Measurements from ENCODE around the gene UBIAD1.
A peak's percentile ranks its signal among the peaks of the same experiment; 100 is the strongest.
"Not testable (repeated sequence)": the region's sequence is repeated elsewhere in the genome, so short reads cannot be mapped to it uniquely, and the experiment has no call there.

UBIAD1 gene

GRCh38 chr1:11289064-11289463 is 16.1 kb downstream of the UBIAD1 start:
- DNase-seq (ENCODE audit: low read depth, low spot score) = no peak
- Histone ChIP-seq H3K4me3 (ENCODE audit: insufficient read length, low read depth) (no peak overlapping the region), H3K9ac (ENCODE audit: insufficient read length, low read depth) (no peak overlapping the region), H3K27me3 (ENCODE audit: insufficient read depth, insufficient read length) (no peaks in the 10 kb centered on the region), H3K36me3 (ENCODE audit: insufficient read depth, insufficient read length, low read length) (peaks cover 26% of the 10 kb centered on the region), H3K9me3 (ENCODE audit: insufficient read depth, low read length) (no peaks in the 10 kb centered on the region), H3K4me1 (ENCODE audit: insufficient read depth, insufficient read length) (peaks cover 13% of the 10 kb centered on the region)
- TF ChIP-seq YY1 (IDR thresholded peaks at IDR 0.05; ENCODE audit: insufficient read depth, insufficient read length) (no peak), ZNF274 (IDR thresholded peaks at IDR 0.05; ENCODE audit: low read depth, low read length) (no peak), SUZ12 (IDR thresholded peaks at IDR 0.05; ENCODE audit: extremely low read depth, insufficient read depth, insufficient read length) (no peak)

DNA sequence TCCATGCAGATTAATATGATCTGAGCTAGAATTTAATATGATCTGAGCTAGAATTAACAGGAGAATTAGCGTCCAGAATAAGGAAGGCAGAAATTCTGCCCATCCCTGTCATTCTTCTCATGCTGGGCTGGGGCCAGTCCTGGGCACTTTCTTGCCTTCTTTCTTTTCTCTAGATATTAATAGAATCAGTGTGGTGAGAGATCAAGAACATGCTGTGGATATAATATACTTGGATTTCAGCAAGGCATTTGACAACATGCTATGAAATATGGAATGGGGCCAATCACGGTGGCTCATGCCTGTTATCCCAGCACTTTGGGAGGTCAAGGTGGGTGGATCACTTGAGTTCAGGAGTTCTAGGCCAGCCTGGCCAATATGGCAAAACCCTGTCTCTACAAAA is 18.1 kb downstream of the UBIAD1 start:
- Histone ChIP-seq H3K4me1 (ENCODE audit: insufficient read depth, insufficient read length) (peaks cover 4% of the 10 kb centered on the region), H3K36me3 (ENCODE audit: insufficient read depth, insufficient read length, low read length) (peaks cover 31% of the 10 kb centered on the region), H3K27me3 (ENCODE audit: insufficient read depth, insufficient read length) (no peaks in the 10 kb centered on the region), H3K9me3 (ENCODE audit: insufficient read depth, low read length) (no peaks in the 10 kb centered on the region), H3K9ac (ENCODE audit: insufficient read length, low read depth) (no peak overlapping the region), H3K4me3 (ENCODE audit: insufficient read length, low read depth) (no peak overlapping the region)
- no peak for DNase-seq (ENCODE audit: low read depth, low spot score)
- TF ChIP-seq SUZ12 (IDR thresholded peaks at IDR 0.05; ENCODE audit: extremely low read depth, insufficient read depth, insufficient read length) (no peak), YY1 (IDR thresholded peaks at IDR 0.05; ENCODE audit: insufficient read depth, insufficient read length) (no peak), ZNF274 (IDR thresholded peaks at IDR 0.05; ENCODE audit: low read depth, low read length) (no peak)

DNA sequence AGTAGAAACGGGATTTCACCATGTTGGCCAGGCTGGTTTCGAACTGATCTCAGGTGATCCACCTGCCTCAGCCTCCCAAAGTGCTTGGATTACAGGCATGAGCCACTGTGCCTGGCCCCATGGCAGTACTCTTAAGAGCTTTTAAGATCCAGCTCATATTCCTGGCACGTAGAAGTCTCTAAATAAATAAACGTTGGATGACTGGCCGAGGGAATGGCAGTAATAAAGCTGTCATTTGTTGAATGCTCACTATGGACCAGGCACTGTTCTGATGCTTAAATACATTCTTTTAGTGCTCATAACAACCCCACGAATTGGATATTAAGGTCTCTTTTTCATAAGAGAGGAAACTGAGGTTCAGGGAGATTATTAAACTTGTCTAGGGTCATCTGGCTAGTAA is 20.9 kb downstream of the UBIAD1 start:
- H3K4me3 ChIP-seq (ENCODE audit: insufficient read length, low read depth) = no peak overlapping the region

GRCh38 chr1:11294951-11295350 is 22.0 kb downstream of the UBIAD1 start:
- Histone ChIP-seq H3K9ac (ENCODE audit: insufficient read length, low read depth) (no peak overlapping the region), H3K36me3 (ENCODE audit: insufficient read depth, insufficient read length, low read length) (peaks cover 20% of the 10 kb centered on the region), H3K27me3 (ENCODE audit: insufficient read depth, insufficient read length) (no peaks in the 10 kb centered on the region), H3K4me1 (ENCODE audit: insufficient read depth, insufficient read length) (peaks cover 3% of the 10 kb centered on the region), H3K4me3 (ENCODE audit: insufficient read length, low read depth) (no peak overlapping the region), H3K9me3 (ENCODE audit: insufficient read depth, low read length) (no peaks in the 10 kb centered on the region)
- no peak for TF ChIP-seq YY1 (IDR thresholded peaks at IDR 0.05; ENCODE audit: insufficient read depth, insufficient read length)
- TF ChIP-seq ZNF274 (IDR thresholded peaks at IDR 0.05; ENCODE audit: low read depth, low read length) = no peak
- no peak for TF ChIP-seq SUZ12 (IDR thresholded peaks at IDR 0.05; ENCODE audit: extremely low read depth, insufficient read depth, insufficient read length)
- DNase-seq (ENCODE audit: low read depth, low spot score) = no peak

More for the DNA sequence above, 20.9 kb downstream of the UBIAD1 start:
- Histone ChIP-seq H3K36me3 (ENCODE audit: insufficient read depth, insufficient read length, low read length) (peaks cover 20% of the 10 kb centered on the region), H3K9me3 (ENCODE audit: insufficient read depth, low read length) (no peaks in the 10 kb centered on the region), H3K4me1 (ENCODE audit: insufficient read depth, insufficient read length) (peaks cover 3% of the 10 kb centered on the region), H3K9ac (ENCODE audit: insufficient read length, low read depth) (no peak overlapping the region), H3K27me3 (ENCODE audit: insufficient read depth, insufficient read length) (no peaks in the 10 kb centered on the region)
- DNase-seq (ENCODE audit: low read depth, low spot score) = no peak
- TF ChIP-seq YY1 (IDR thresholded peaks at IDR 0.05; ENCODE audit: insufficient read depth, insufficient read length) = no peak
- TF ChIP-seq ZNF274 (IDR thresholded peaks at IDR 0.05; ENCODE audit: low read depth, low read length) = no peak
- no peak for TF ChIP-seq SUZ12 (IDR thresholded peaks at IDR 0.05; ENCODE audit: extremely low read depth, insufficient read depth, insufficient read length)

DNA sequence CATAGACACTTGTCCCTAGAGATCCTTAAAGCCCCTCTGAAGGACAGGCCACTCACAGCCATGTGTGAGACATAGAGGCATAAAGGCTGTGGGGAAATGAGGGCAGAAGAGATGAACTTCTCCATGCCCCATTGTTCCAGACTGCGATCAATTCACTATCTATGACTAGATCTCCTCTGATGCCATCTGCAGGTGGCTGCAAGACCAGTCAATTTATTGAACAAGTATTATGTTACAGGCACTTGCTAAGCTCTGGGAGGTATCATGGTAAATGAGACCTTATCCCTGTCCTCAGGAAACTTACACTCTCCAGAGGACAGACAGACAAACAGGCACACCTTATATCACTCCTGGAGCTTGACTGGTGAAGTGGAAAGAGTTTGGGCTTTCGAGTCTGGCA is 22.9 kb downstream of the UBIAD1 start:
- no peaks in the 10 kb centered on the region for H3K9me3 ChIP-seq (ENCODE audit: insufficient read depth, low read length)
- TF ChIP-seq SUZ12 (IDR thresholded peaks at IDR 0.05; ENCODE audit: extremely low read depth, insufficient read depth, insufficient read length) = no peak
- no peak for TF ChIP-seq ZNF274 (IDR thresholded peaks at IDR 0.05; ENCODE audit: low read depth, low read length)
- no peak for TF ChIP-seq YY1 (IDR thresholded peaks at IDR 0.05; ENCODE audit: insufficient read depth, insufficient read length)
- peaks cover 3% of the 10 kb centered on the region for H3K4me1 ChIP-seq (ENCODE audit: insufficient read depth, insufficient read length)
- peaks cover 15% of the 10 kb centered on the region for H3K36me3 ChIP-seq (ENCODE audit: insufficient read depth, insufficient read length, low read length)
- H3K4me3 ChIP-seq (ENCODE audit: insufficient read length, low read depth) = no peak overlapping the region
- H3K9ac ChIP-seq (ENCODE audit: insufficient read length, low read depth) = no peak overlapping the region
- no peaks in the 10 kb centered on the region for H3K27me3 ChIP-seq (ENCODE audit: insufficient read depth, insufficient read length)
- DNase-seq (ENCODE audit: low read depth, low spot score) = no peak

DNA sequence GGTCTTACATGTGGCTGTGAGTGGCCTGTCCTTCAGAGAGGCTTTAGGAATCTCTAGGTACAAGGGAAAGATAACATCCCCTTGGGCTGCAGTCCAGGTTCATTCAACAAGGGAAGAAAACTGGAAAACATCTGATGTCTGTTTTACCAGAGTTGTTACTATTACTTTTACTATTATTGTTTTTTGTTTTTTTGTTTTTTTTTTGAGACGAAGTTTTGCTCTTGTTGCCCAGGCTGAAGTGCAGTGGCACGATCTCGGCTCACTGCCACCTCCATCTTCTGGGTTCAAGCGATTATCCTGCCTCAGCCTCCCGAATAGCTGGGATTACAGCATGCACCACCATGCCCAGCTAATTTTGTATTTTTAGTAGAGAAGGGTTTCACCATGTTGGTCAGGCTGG is 24.8 kb downstream of the UBIAD1 start:
- H3K36me3 ChIP-seq (ENCODE audit: insufficient read depth, insufficient read length, low read length) = peaks cover 15% of the 10 kb centered on the region
- not testable (repeated sequence) for H3K9ac ChIP-seq (ENCODE audit: insufficient read length, low read depth); H3K9me3 ChIP-seq (ENCODE audit: insufficient read depth, low read length); DNase-seq (ENCODE audit: low read depth, low spot score); H3K27me3 ChIP-seq (ENCODE audit: insufficient read depth, insufficient read length); H3K4me1 ChIP-seq (ENCODE audit: insufficient read depth, insufficient read length); H3K4me3 ChIP-seq (ENCODE audit: insufficient read length, low read depth)

DNA sequence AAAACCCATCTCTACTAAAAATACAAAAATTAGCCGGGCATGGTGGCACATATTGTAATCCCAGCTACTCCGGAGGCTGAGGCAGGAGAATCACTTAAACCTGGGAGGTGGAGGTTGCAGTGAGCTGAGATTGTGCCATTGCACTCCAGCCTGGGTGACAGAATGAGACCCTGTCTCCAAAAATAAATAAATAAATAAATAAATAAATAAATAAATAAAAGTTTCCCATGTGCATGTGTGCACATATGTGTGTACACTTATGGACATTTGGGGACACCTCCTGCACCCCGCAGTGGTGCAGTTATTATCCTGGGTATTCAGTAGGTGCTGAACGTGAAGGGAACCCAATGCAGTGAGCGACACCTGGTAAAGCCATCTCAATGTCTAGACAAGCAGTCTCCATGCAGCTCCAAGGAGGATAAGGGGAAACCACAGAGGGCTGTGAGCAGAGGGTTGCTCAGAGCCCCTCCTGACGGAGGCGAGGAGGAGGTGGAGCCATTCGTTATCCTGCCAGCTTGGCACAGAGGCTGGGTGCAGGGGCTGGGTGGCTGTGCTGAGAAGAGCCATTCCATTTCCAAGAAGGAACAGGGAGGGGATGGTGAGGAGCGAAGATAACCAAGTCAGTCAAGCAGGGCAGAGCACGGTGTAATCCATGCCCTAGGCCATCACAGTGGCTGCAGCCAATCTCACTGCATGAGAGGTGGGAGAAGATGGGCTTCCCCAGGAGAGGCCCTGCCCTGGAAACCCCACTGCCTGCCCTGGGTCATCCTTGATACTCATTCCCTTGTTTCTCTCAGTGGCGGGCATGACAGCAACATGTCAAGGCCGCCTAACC is 25.6 kb downstream of the UBIAD1 start:
- DNase-seq (ENCODE audit: low read depth, low spot score) = no peak
- Histone ChIP-seq H3K4me1 (ENCODE audit: insufficient read depth, insufficient read length) (peaks cover 5% of the 10 kb centered on the region), H3K9ac (ENCODE audit: insufficient read length, low read depth) (peak overlapping the region; percentile 21), H3K36me3 (ENCODE audit: insufficient read depth, insufficient read length, low read length) (peaks cover 15% of the 10 kb centered on the region), H3K27me3 (ENCODE audit: insufficient read depth, insufficient read length) (no peaks in the 10 kb centered on the region), H3K4me3 (ENCODE audit: insufficient read length, low read depth) (no peak overlapping the region), H3K9me3 (ENCODE audit: insufficient read depth, low read length) (no peaks in the 10 kb centered on the region)
- TF ChIP-seq SUZ12 (IDR thresholded peaks at IDR 0.05; ENCODE audit: extremely low read depth, insufficient read depth, insufficient read length) (no peak), ZNF274 (IDR thresholded peaks at IDR 0.05; ENCODE audit: low read depth, low read length) (no peak), YY1 (IDR thresholded peaks at IDR 0.05; ENCODE audit: insufficient read depth, insufficient read length) (no peak)
